Measurements from ENCODE around the gene GLB1L2.

GLB1L2 gene

GRCh38 chr11:134399996-134400395, 68.2 kb downstream of the GLB1L2 start:
- Mint-ChIP-seq H3K27me3 (peaks cover 2% of the 10 kb centered on the region), H3K27ac (no peak overlapping the region), H3K4me1 (ENCODE audit: low read depth) (no peaks in the 10 kb centered on the region), H3K9me3 (no peaks in the 10 kb centered on the region), H3K36me3 (ENCODE audit: low read depth) (no peaks in the 10 kb centered on the region), H3K4me3 (no peak overlapping the region)
- intact Hi-C loops (cut with micrococcal nuclease) = no loop called here

GRCh38 chr11:134401825-134402809, 70.3 kb downstream of the GLB1L2 start:
- intact Hi-C loops (cut with micrococcal nuclease) = no loop called here
- H3K4me1 Mint-ChIP-seq (ENCODE audit: low read depth) = no peaks in the 10 kb centered on the region
- no peaks in the 10 kb centered on the region for H3K9me3 Mint-ChIP-seq
- H3K36me3 Mint-ChIP-seq (ENCODE audit: low read depth) = no peaks in the 10 kb centered on the region
- H3K4me3 Mint-ChIP-seq = no peak overlapping the region
- peaks cover 2% of the 10 kb centered on the region for H3K27me3 Mint-ChIP-seq
- H3K27ac Mint-ChIP-seq = no peak overlapping the region

- H3K9me3 Mint-ChIP-seq = no peaks in the 10 kb centered on the region
- intact Hi-C loops (cut with micrococcal nuclease) = no loop called here
- H3K4me1 Mint-ChIP-seq (ENCODE audit: low read depth) = no peaks in the 10 kb centered on the region
- no peaks in the 10 kb centered on the region for H3K36me3 Mint-ChIP-seq (ENCODE audit: low read depth)
- H3K27ac Mint-ChIP-seq = no peak overlapping the region
- peaks cover 2% of the 10 kb centered on the region for H3K27me3 Mint-ChIP-seq
- no peak overlapping the region for H3K4me3 Mint-ChIP-seq
Observed at GRCh38 chr11:134402910-134403309, 71.1 kb downstream of the GLB1L2 start.

GRCh38 chr11:134404575-134405341, 73.0 kb downstream of the GLB1L2 start:
- H3K4me1 Mint-ChIP-seq (ENCODE audit: low read depth) = no peaks in the 10 kb centered on the region
- peaks cover 9% of the 10 kb centered on the region for H3K27me3 Mint-ChIP-seq
- H3K9me3 Mint-ChIP-seq = no peaks in the 10 kb centered on the region
- H3K27ac Mint-ChIP-seq = no peak overlapping the region
- no peaks in the 10 kb centered on the region for H3K36me3 Mint-ChIP-seq (ENCODE audit: low read depth)
- no peak overlapping the region for H3K4me3 Mint-ChIP-seq
- intact Hi-C loops (cut with micrococcal nuclease) = no loop called here

GRCh38 chr11:134405436-134405835, 73.6 kb downstream of the GLB1L2 start:
- intact Hi-C loops (cut with micrococcal nuclease) = no loop called here
- no peaks in the 10 kb centered on the region for H3K4me1 Mint-ChIP-seq (ENCODE audit: low read depth)
- no peaks in the 10 kb centered on the region for H3K9me3 Mint-ChIP-seq
- H3K27ac Mint-ChIP-seq = no peak overlapping the region
- H3K4me3 Mint-ChIP-seq = no peak overlapping the region
- peaks cover 16% of the 10 kb centered on the region for H3K27me3 Mint-ChIP-seq
- no peaks in the 10 kb centered on the region for H3K36me3 Mint-ChIP-seq (ENCODE audit: low read depth)

- intact Hi-C loops (cut with micrococcal nuclease) = no loop called here
- Mint-ChIP-seq H3K9me3 (no peaks in the 10 kb centered on the region), H3K36me3 (ENCODE audit: low read depth) (no peaks in the 10 kb centered on the region), H3K27ac (no peak overlapping the region), H3K27me3 (peaks cover 20% of the 10 kb centered on the region), H3K4me1 (ENCODE audit: low read depth) (no peaks in the 10 kb centered on the region), H3K4me3 (no peak overlapping the region)
Observed at GRCh38 chr11:134405841-134406240, 74.1 kb downstream of the GLB1L2 start.

GRCh38 chr11:134406264-134407185, 74.7 kb downstream of the GLB1L2 start:
- Mint-ChIP-seq H3K27me3 (peaks cover 27% of the 10 kb centered on the region), H3K9me3 (no peaks in the 10 kb centered on the region), H3K4me1 (ENCODE audit: low read depth) (no peaks in the 10 kb centered on the region), H3K36me3 (ENCODE audit: low read depth) (no peaks in the 10 kb centered on the region), H3K4me3 (no peak overlapping the region), H3K27ac (no peak overlapping the region)
- intact Hi-C loops (cut with micrococcal nuclease) = no loop called here

GRCh38 chr11:134407321-134407828, 75.6 kb downstream of the GLB1L2 start:
- Mint-ChIP-seq H3K4me3 (no peak overlapping the region), H3K27me3 (peaks cover 26% of the 10 kb centered on the region), H3K27ac (no peak overlapping the region), H3K9me3 (no peaks in the 10 kb centered on the region), H3K4me1 (ENCODE audit: low read depth) (no peaks in the 10 kb centered on the region), H3K36me3 (ENCODE audit: low read depth) (no peaks in the 10 kb centered on the region)
- intact Hi-C loops (cut with micrococcal nuclease) = no loop called here

- H3K27ac Mint-ChIP-seq = no peak overlapping the region
- H3K36me3 Mint-ChIP-seq (ENCODE audit: low read depth) = no peaks in the 10 kb centered on the region
- H3K4me3 Mint-ChIP-seq = no peak overlapping the region
- intact Hi-C loops (cut with micrococcal nuclease) = no loop called here
- H3K4me1 Mint-ChIP-seq (ENCODE audit: low read depth) = no peaks in the 10 kb centered on the region
- no peaks in the 10 kb centered on the region for H3K9me3 Mint-ChIP-seq
- H3K27me3 Mint-ChIP-seq = peaks cover 28% of the 10 kb centered on the region
Observed at GRCh38 chr11:134407923-134408322, 76.1 kb downstream of the GLB1L2 start.

GRCh38 chr11:134409552-134410429, 78.0 kb downstream of the GLB1L2 start:
- H3K36me3 Mint-ChIP-seq (ENCODE audit: low read depth) = no peaks in the 10 kb centered on the region

GRCh38 chr11:134410766-134411165, 79.0 kb downstream of the GLB1L2 start:
- intact Hi-C loops (cut with micrococcal nuclease) = no loop called here
- Mint-ChIP-seq H3K4me3 (no peak overlapping the region), H3K36me3 (ENCODE audit: low read depth) (no peaks in the 10 kb centered on the region), H3K27ac (no peak overlapping the region), H3K27me3 (peaks cover 52% of the 10 kb centered on the region), H3K4me1 (ENCODE audit: low read depth) (no peaks in the 10 kb centered on the region), H3K9me3 (no peaks in the 10 kb centered on the region)

More at GRCh38 chr11:134409552-134410429, 78.0 kb downstream of the GLB1L2 start:
- Mint-ChIP-seq H3K27me3 (peaks cover 44% of the 10 kb centered on the region), H3K4me1 (ENCODE audit: low read depth) (no peaks in the 10 kb centered on the region), H3K27ac (no peak overlapping the region), H3K9me3 (no peaks in the 10 kb centered on the region), H3K4me3 (no peak overlapping the region)
- intact Hi-C loops (cut with micrococcal nuclease) = no loop called here

- peaks cover 57% of the 10 kb centered on the region for H3K27me3 Mint-ChIP-seq
- intact Hi-C loops (cut with micrococcal nuclease) = no loop called here
- no peak within 1 kb of the TSS for H3K27ac Mint-ChIP-seq
- no peaks in the 10 kb centered on the region for H3K4me1 Mint-ChIP-seq (ENCODE audit: low read depth)
- no peaks in the 10 kb centered on the region for H3K9me3 Mint-ChIP-seq
- H3K36me3 Mint-ChIP-seq (ENCODE audit: low read depth) = no peaks in the 10 kb centered on the region
- H3K4me3 Mint-ChIP-seq = no peak within 1 kb of the TSS
Observed at GRCh38 chr11:134412203-134413042, 80.6 kb downstream of the GLB1L2 start, which contains the start of gene B3GAT1. TSS of gene B3GAT1 (minus strand) at chr11:134412242. CDS start at chr11:134387659, 24,583 bp downstream.

Measured in dendritic cell treated with granulocyte-macrophage colony-stimulating factor and Interleukin-4, amounts not matched to agents 40 ng/mL and 50 ng/mL, for 4 days (primary cell).